Effector memory CD4-positive, alpha-beta T cell (primary cell): ENCODE results near the gene HERC6.

Experiments used
- DNase-seq, 3 donors: peaks; one replicate each; pipeline ENCODE4 v3.0.0-alpha.2; 2020
- H3K27ac ChIP-seq: 2 replicates; pipeline ENCODE4 v1.7.0; 2013; ENCODE audit warnings: mild to moderate bottlenecking, low read length, moderate library complexity; ENCODE audit not compliant: insufficient read depth, poor library complexity, severe bottlenecking
- H3K27me3 ChIP-seq: replicated peaks from 2 replicates; pipeline ENCODE4 v1.7.0; 2013; ENCODE audit warnings: mild to moderate bottlenecking, low read length; ENCODE audit not compliant: insufficient read depth, control insufficient read depth, poor library complexity, severe bottlenecking
- H3K36me3 ChIP-seq: 2 replicates; pipeline ENCODE4 v1.7.0; 2013; ENCODE audit warnings: mild to moderate bottlenecking, low read length, moderate library complexity; ENCODE audit not compliant: control insufficient read depth, insufficient read depth
- H3K4me1 ChIP-seq: 2 replicates; pipeline ENCODE4 v1.7.0; 2013; ENCODE audit warnings: low read length, mild to moderate bottlenecking; ENCODE audit not compliant: control insufficient read depth, insufficient read depth, poor library complexity, severe bottlenecking
- H3K4me3 ChIP-seq: 2 replicates; pipeline ENCODE4 v1.7.0; 2013; ENCODE audit warnings: low read length, low read depth, mild to moderate bottlenecking; ENCODE audit not compliant: insufficient read depth, poor library complexity, severe bottlenecking
- H3K9me3 ChIP-seq: 2 replicates; pipeline ENCODE4 v1.7.0; 2013; ENCODE audit warnings: mild to moderate bottlenecking, low read length, moderate library complexity; ENCODE audit not compliant: control insufficient read depth

HERC6 gene

DNA sequence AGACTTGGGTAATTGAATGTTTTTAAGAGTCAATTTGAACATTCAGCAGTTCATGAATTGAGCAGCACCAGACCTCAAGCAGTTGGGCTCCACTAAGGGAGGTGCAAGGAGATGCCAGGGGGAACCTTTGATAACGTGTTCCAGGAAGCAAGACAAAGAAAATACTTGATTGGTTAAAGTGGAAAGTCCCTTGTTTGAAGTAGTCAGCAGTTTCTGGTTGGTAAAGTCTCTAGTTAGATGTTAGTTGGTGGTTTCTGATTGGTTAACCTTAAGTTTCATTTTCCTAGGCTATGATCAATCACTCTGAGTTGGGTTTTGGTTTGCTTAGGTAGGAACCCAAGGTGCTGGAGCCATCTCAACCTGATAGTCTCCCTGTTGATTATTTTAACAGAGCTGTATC, 4.0 kb downstream of the HERC6 start:
- H3K27me3 ChIP-seq: no peaks in the 10 kb centered on the region
- H3K27ac ChIP-seq: peak overlapping the region; percentile 56
- H3K4me3 ChIP-seq: peak overlapping the region; percentile 6
- peaks cover 4% of the 10 kb centered on the region for H3K36me3 ChIP-seq
- H3K4me1 ChIP-seq: peaks cover 9% of the 10 kb centered on the region
- peak; percentile 15 to 39 (median 39) for DNase-seq
- H3K9me3 ChIP-seq: no peaks in the 10 kb centered on the region

DNA sequence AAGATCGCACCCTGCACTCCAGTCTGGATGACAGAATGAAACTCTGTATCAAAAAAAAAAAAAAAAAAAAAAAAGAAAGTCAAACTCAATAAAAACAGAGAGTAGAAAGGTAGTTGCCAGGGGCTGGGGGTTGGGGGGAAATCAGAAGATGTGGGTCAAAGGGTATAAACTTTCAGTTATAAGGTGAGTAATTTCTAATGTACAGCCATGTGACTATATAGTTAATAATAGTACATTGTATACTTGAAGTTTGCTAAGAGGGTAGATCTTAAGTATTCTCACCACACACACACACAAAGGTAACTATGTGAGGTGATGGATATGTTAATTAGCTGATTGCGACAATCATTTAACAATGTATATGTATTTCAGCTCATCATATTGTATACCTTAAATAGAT, 11.5 kb downstream of the HERC6 start:
- DNase-seq: no peak
- Histone ChIP-seq H3K9me3 (no peaks in the 10 kb centered on the region), H3K27me3 (no peaks in the 10 kb centered on the region), H3K27ac (no peak overlapping the region), H3K36me3 (peaks cover 36% of the 10 kb centered on the region), H3K4me3 (no peak overlapping the region), H3K4me1 (no peaks in the 10 kb centered on the region)

DNA sequence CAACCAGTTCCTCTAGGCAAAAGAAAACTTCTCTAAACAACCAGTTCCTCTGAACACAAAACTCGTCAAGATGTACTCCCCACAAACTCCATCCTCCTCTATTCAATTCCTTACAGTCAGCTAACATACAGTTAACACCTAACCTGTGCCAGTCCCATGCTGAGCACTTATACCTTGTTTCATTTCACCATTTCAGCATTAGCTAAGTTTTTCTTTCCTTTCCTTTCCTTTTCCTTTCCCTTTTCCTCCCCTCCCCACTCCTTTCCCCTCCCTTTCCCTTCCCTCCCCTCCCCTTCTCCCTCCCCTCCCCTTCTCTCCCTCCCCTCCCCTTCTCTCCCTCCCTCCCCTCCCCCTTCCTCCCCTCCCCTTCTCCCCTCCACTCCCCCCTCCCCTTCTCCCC, 13.1 kb downstream of the HERC6 start:
- no peaks in the 10 kb centered on the region for H3K9me3 ChIP-seq
- no peaks in the 10 kb centered on the region for H3K27me3 ChIP-seq
- H3K4me3 ChIP-seq: no peak overlapping the region
- no peak for DNase-seq
- H3K4me1 ChIP-seq: no peaks in the 10 kb centered on the region
- peaks cover 40% of the 10 kb centered on the region for H3K36me3 ChIP-seq
- H3K27ac ChIP-seq: no peak overlapping the region

DNA sequence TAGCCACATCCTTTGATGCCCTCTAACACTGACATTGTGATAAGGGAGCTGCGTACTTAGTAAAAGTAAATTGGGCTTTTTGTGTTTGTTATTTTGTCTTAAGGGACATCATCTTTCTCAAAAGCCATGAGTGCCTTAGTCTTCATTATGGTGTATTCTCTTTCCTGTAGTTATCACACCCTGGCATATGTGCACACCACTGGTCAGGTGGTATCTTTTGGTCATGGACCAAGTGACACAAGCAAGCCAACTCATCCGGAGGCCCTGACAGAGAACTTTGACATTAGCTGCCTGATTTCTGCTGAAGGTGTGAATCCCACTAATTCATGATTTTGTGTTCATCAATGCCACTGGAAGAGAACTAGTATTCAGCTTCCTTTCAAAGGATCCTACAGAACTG, 18.0 kb downstream of the HERC6 start:
- H3K4me3 ChIP-seq: no peak overlapping the region
- peaks cover 41% of the 10 kb centered on the region for H3K36me3 ChIP-seq
- no peaks in the 10 kb centered on the region for H3K27me3 ChIP-seq
- no peaks in the 10 kb centered on the region for H3K4me1 ChIP-seq
- DNase-seq: no peak
- H3K9me3 ChIP-seq: no peaks in the 10 kb centered on the region
- H3K27ac ChIP-seq: no peak overlapping the region

DNA sequence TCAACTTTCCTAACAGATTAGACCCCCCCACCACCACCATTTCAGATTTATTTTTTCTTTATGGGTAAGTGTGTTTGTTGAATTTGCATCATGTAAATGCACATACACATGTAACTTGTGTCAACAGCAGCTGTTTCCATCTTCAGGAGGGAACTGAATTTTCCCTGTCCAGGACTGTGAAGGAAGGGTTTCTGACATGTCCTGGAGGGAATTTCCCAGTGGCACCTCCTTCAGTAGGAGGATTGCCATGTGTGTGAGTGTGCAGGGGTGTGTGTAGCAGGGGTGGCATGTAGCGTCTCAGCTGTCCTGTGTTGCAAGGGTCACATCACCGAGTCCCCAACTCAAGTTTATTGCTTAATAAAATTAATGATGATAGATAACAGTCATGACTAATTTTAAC, 19.7 kb downstream of the HERC6 start:
- no peak overlapping the region for H3K27ac ChIP-seq
- DNase-seq: no peak

DNA sequence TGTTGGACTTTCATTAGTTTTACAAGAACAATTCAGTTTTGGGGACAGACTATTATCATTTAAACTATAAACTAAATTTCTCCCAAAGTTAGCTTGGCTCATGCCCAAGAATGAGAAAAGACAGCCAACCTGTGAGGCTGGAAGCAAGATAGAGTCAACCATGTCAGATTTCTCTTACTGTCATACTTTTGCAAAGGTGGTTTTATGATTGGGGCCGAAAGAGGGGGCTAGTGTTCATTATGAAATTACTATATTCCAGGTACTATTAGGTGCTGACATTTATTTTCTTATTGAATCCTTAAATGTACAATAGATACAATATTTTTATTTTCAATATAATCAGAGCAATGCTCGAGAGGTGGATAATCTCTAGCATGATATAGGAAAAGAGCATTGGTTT, 30.6 kb downstream of the HERC6 start:
- peaks cover 32% of the 10 kb centered on the region for H3K36me3 ChIP-seq
- H3K27ac ChIP-seq: no peak overlapping the region
- H3K4me3 ChIP-seq: no peak overlapping the region
- DNase-seq: no peak
- H3K4me1 ChIP-seq: no peaks in the 10 kb centered on the region
- no peaks in the 10 kb centered on the region for H3K9me3 ChIP-seq
- H3K27me3 ChIP-seq: no peaks in the 10 kb centered on the region

More for the DNA sequence above, 19.7 kb downstream of the HERC6 start:
- H3K9me3 ChIP-seq: no peaks in the 10 kb centered on the region
- H3K36me3 ChIP-seq: peaks cover 34% of the 10 kb centered on the region
- H3K27me3 ChIP-seq: no peaks in the 10 kb centered on the region
- no peak overlapping the region for H3K4me3 ChIP-seq
- no peaks in the 10 kb centered on the region for H3K4me1 ChIP-seq

DNA sequence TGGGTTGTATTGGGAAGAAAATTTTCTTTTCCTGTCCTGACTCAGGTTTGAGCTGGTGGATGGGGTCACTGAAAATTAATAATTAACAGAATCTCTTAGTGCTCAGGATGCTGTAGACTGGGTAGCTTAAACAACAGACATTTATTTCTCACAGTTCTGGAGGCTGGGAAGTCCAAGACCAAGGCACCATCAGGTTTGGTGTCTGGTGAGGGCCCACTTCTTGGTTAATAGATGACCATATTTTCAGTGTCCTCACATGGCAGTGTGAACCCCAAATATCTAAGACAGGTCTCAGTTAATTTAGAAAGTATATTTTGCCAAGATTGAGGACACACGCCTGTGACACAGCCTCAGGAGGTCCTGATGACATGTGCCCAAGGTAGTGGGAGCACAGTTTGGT, 31.1 kb downstream of the HERC6 start:
- no peaks in the 10 kb centered on the region for H3K27me3 ChIP-seq
- H3K9me3 ChIP-seq: no peaks in the 10 kb centered on the region
- H3K36me3 ChIP-seq: peaks cover 32% of the 10 kb centered on the region
- no peak for DNase-seq
- H3K4me1 ChIP-seq: no peaks in the 10 kb centered on the region
- H3K27ac ChIP-seq: no peak overlapping the region
- no peak overlapping the region for H3K4me3 ChIP-seq

DNA sequence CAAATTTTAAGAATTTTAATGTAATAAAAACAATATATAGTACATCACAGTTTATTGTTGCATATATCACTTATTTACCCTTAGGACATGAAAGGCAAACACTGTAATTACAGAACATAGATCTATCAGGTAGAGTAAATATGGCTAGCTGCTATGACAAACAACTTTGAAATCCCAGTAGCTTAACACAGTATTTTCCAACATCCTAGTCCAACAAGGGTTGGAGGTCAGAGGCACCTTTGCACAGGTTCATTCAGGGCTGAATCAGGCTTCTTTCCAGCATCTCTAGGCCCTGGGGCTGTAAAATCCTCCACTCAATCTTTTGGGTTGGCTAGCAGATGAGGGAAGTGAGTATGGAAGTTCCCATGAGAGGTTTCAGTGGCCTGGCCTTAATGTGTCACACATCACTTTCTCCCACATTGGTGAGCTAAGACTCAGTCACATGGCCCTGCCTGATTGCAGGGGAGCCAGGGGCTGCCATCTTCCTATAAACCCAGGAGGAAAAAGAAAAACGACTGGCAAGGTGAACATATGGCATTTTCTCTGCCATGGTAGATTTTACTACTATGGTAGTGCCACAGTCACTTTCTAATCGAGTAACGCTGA, 32.9 kb downstream of the HERC6 start:
- no peak overlapping the region for H3K27ac ChIP-seq
- no peaks in the 10 kb centered on the region for H3K27me3 ChIP-seq
- no peaks in the 10 kb centered on the region for H3K4me1 ChIP-seq
- DNase-seq: no peak
- H3K36me3 ChIP-seq: peaks cover 29% of the 10 kb centered on the region
- H3K4me3 ChIP-seq: no peak overlapping the region
- H3K9me3 ChIP-seq: no peaks in the 10 kb centered on the region

DNA sequence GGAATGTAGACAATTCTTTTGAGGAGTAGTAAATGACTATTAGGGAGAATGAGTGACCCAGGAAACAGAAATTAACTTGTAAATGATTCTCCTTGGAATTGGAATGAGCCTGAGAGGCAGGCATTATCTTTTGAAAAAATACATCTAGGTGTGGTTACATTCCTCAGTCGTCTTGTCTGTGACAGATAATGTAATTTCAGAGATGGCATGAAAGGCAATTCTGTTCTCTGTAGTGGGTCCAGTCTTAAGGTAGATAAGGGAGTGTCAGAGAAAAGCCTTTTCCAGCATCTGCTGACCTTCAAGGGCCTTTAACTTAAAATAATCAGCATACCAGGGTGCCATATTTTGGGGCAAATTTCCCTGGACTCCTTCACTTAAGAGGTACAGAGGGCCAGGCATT, 35.1 kb downstream of the HERC6 start:
- Histone ChIP-seq H3K4me3 (no peak overlapping the region), H3K9me3 (no peaks in the 10 kb centered on the region), H3K4me1 (no peaks in the 10 kb centered on the region), H3K27me3 (no peaks in the 10 kb centered on the region), H3K27ac (no peak overlapping the region), H3K36me3 (peaks cover 30% of the 10 kb centered on the region)
- no peak for DNase-seq

DNA sequence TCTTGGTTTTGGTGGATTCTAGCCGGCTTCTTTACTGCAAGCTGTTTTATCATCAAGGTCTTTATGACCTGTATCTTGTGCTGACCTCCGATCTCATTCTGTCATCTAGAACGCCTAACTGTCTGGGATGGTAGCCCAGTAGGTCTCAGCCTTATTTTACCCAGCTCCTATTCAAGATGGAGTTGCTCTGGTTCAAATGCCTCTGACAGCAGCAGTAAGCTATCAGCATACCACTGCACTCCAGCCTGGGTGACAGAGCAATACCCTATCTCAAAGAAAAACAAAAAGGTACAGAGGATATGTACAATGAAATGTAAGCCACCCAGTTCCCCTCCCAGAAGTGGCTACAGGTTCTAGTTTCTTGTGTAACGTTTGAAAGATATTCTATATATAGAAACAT, 36.1 kb downstream of the HERC6 start:
- H3K36me3 ChIP-seq: peaks cover 29% of the 10 kb centered on the region
- no peaks in the 10 kb centered on the region for H3K27me3 ChIP-seq
- DNase-seq: no peak
- H3K4me3 ChIP-seq: no peak overlapping the region
- no peak overlapping the region for H3K27ac ChIP-seq
- no peaks in the 10 kb centered on the region for H3K4me1 ChIP-seq
- H3K9me3 ChIP-seq: no peaks in the 10 kb centered on the region
